HEK293 (cell line): Measurements from ENCODE around the gene CPLANE1.

Experiments used
- CTCF ChIA-PET: fragments of 350-600 bp; formaldehyde crosslinking; extraction: SDS; loops from one replicate; lab custom pipeline; 2021; ENCODE audit warnings: antibody characterized with exemption; lab: Yijun Ruan, JAX
- POLR2A ChIA-PET: fragments of 300-600 bp; formaldehyde crosslinking; extraction: SDS; loops from one replicate; lab custom pipeline; 2020; ENCODE audit warnings: antibody characterized with exemption, inconsistent platforms; lab: Yijun Ruan, JAX
- H3K27ac ChIP-seq: fragments of 200-500 bp; sonication (Bioruptor generic); 2 replicates; pipeline ENCODE4 v1.5.1; 2014; ENCODE audit warnings: low read depth, low read length, control low read depth, inconsistent platforms; ENCODE audit errors: extremely low read depth
- H3K36me3 ChIP-seq, 2 experiments: fragments of 200-500 bp in 1 of 2; sonication (Bioruptor generic) in 1 of 2; 1 replicate in 1 of 2; 2 replicates in 1 of 2; pipeline ENCODE4 v1.5.1; 2014 to 2017; ENCODE audit warnings: inconsistent platforms in 2 of 2, low read length in 2 of 2; ENCODE audit not compliant: control insufficient read depth in 2 of 2, insufficient read depth in 1 of 2
- H3K4me1 ChIP-seq: fragments of 200-500 bp; sonication (Bioruptor generic); 2 replicates; pipeline ENCODE4 v1.5.1; 2014; ENCODE audit warnings: mild to moderate bottlenecking, low read length, inconsistent platforms; ENCODE audit not compliant: control insufficient read depth, insufficient read depth
- H3K4me3 ChIP-seq: 2 replicates; pipeline ENCODE4 v1.5.1; 2011; ENCODE audit warnings: low read depth, mild to moderate bottlenecking, control low read depth, low read length, moderate library complexity
- H3K9me3 ChIP-seq: fragments of 200-500 bp; sonication (Bioruptor generic); 2 replicates; pipeline ENCODE4 v1.5.1; 2014; ENCODE audit warnings: low read depth, low read length, inconsistent platforms; ENCODE audit not compliant: control insufficient read depth, insufficient read depth
- GFI1B ChIP-seq: fragments of 450-650 bp; formaldehyde crosslinking; IDR thresholded peaks from 2 replicates; pipeline ENCODE4 v1.5.1; 2016; ENCODE audit warnings: missing biosample characterization, missing genetic modification characterization
- GLI4 ChIP-seq: fragments of 450-650 bp; formaldehyde crosslinking; IDR thresholded peaks from 2 replicates; pipeline ENCODE4 v1.5.1; 2016; ENCODE audit warnings: missing biosample characterization, missing genetic modification characterization
- HIC1 ChIP-seq: fragments of 450-650 bp; formaldehyde crosslinking; IDR thresholded peaks from 2 replicates; pipeline ENCODE4 v1.5.1; 2016; ENCODE audit warnings: missing biosample characterization, missing genetic modification characterization
- INSM2 ChIP-seq: fragments of 450-650 bp; formaldehyde crosslinking; IDR thresholded peaks from 2 replicates; pipeline ENCODE4 v1.5.1; 2016; ENCODE audit warnings: missing biosample characterization, missing genetic modification characterization
- PRDM2 ChIP-seq: fragments of 450-650 bp; formaldehyde crosslinking; IDR thresholded peaks from 2 replicates; pipeline ENCODE4 v1.5.1; 2016; ENCODE audit warnings: missing biosample characterization, missing genetic modification characterization, borderline replicate concordance
- REPIN1 ChIP-seq: fragments of 450-650 bp; formaldehyde crosslinking; IDR thresholded peaks from 2 replicates; pipeline ENCODE4 v1.5.1; 2017; ENCODE audit warnings: missing biosample characterization, missing genetic modification characterization, low read depth
- SP7 ChIP-seq: fragments of 450-650 bp; formaldehyde crosslinking; IDR thresholded peaks from 2 replicates; pipeline ENCODE4 v1.5.1; 2016; ENCODE audit warnings: missing biosample characterization, missing genetic modification characterization
- TRIM28 ChIP-seq: IDR thresholded peaks from 2 replicates; pipeline ENCODE4 v1.6.1; 2011; ENCODE audit warnings: low read length, control low read depth, borderline replicate concordance
- YY2 ChIP-seq: fragments of 450-650 bp; formaldehyde crosslinking; IDR thresholded peaks from 2 replicates; pipeline ENCODE4 v1.5.1; 2016; ENCODE audit warnings: missing biosample characterization, missing genetic modification characterization
- ZBTB17 ChIP-seq: fragments of 450-650 bp; formaldehyde crosslinking; IDR thresholded peaks from 2 replicates; pipeline ENCODE4 v1.5.1; 2016; ENCODE audit warnings: missing biosample characterization, missing genetic modification characterization
- ZBTB7A ChIP-seq: fragments of 450-650 bp; formaldehyde crosslinking; IDR thresholded peaks from 2 replicates; pipeline ENCODE4 v1.5.1; 2016; ENCODE audit warnings: low read depth, missing biosample characterization, missing genetic modification characterization
- ZEB2 ChIP-seq: fragments of 450-650 bp; formaldehyde crosslinking; IDR thresholded peaks from 2 replicates; pipeline ENCODE4 v1.5.1; 2016; ENCODE audit warnings: missing biosample characterization, missing genetic modification characterization
- ZNF132 ChIP-seq: fragments of 450-650 bp; formaldehyde crosslinking; IDR thresholded peaks from 2 replicates; pipeline ENCODE4 v1.5.1; 2017; ENCODE audit warnings: missing biosample characterization, missing genetic modification characterization, borderline replicate concordance
- ZNF169 ChIP-seq: fragments of 450-650 bp; formaldehyde crosslinking; IDR thresholded peaks from 2 replicates; pipeline ENCODE4 v1.5.1; 2016; ENCODE audit warnings: missing biosample characterization, missing genetic modification characterization
- ZNF184 ChIP-seq: fragments of 450-650 bp; IDR thresholded peaks from 2 replicates; pipeline ENCODE4 v1.5.1; 2018; ENCODE audit warnings: missing biosample characterization, mild to moderate bottlenecking, missing genetic modification characterization
- ZNF292 ChIP-seq: fragments of 450-650 bp; formaldehyde crosslinking; IDR thresholded peaks from 2 replicates; pipeline ENCODE4 v1.5.1; 2016; ENCODE audit warnings: low read depth, missing biosample characterization, missing genetic modification characterization, borderline replicate concordance
- ZNF311 ChIP-seq: fragments of 450-650 bp; formaldehyde crosslinking; IDR thresholded peaks from 2 replicates; pipeline ENCODE4 v1.5.1; 2017; ENCODE audit warnings: missing biosample characterization, missing genetic modification characterization, borderline replicate concordance
- ZNF324 ChIP-seq: fragments of 450-650 bp; formaldehyde crosslinking; IDR thresholded peaks from 2 replicates; pipeline ENCODE4 v1.5.1; 2016; ENCODE audit warnings: missing biosample characterization, missing genetic modification characterization
- ZNF350 ChIP-seq: fragments of 450-650 bp; formaldehyde crosslinking; IDR thresholded peaks from 2 replicates; pipeline ENCODE4 v1.5.0; 2017; ENCODE audit warnings: missing biosample characterization, mild to moderate bottlenecking, missing genetic modification characterization
- ZNF558 ChIP-seq: fragments of 450-650 bp; formaldehyde crosslinking; IDR thresholded peaks from 2 replicates; pipeline ENCODE4 v1.5.1; 2016; ENCODE audit warnings: missing biosample characterization, missing genetic modification characterization
- ZNF596 ChIP-seq: fragments of 450-650 bp; IDR thresholded peaks from 2 replicates; pipeline ENCODE4 v1.5.0; 2018; ENCODE audit warnings: missing biosample characterization, mild to moderate bottlenecking, missing genetic modification characterization, moderate library complexity
- ZNF776 ChIP-seq: fragments of 450-650 bp; formaldehyde crosslinking; IDR thresholded peaks from 2 replicates; pipeline ENCODE4 v1.5.0; 2017; ENCODE audit warnings: missing biosample characterization, missing genetic modification characterization, borderline replicate concordance
- ZSCAN30 ChIP-seq: fragments of 450-650 bp; IDR thresholded peaks from 2 replicates; pipeline ENCODE4 v1.5.1; 2018; ENCODE audit warnings: missing biosample characterization, mild to moderate bottlenecking, missing genetic modification characterization, moderate library complexity
- ZXDB ChIP-seq: fragments of 450-650 bp; formaldehyde crosslinking; IDR thresholded peaks from 2 replicates; pipeline ENCODE4 v1.5.1; 2016; ENCODE audit warnings: missing biosample characterization, missing genetic modification characterization

The CPLANE1 gene

GRCh38 chr5:37165761-37166160 is 83.4 kb downstream of the CPLANE1 start (continued):
- TF ChIP-seq HIC1 (tag by site-specific recombination) (no peak), ZNF350 (tag by site-specific recombination) (no peak), ZNF292 (no peak)

- Histone ChIP-seq H3K27ac (no peak overlapping the region), H3K36me3 (peaks cover 68 to 76% of the 10 kb centered on the region in 2 experiments), H3K4me3 (no peak overlapping the region)
- POLR2A ChIA-PET, result no interaction called here
- TF ChIP-seq REPIN1 (tag by site-specific recombination) (no peak), ZNF132 (tag by site-specific recombination) (no peak), PRDM2 (tag by site-specific recombination) (no peak), INSM2 (tag by site-specific recombination) (no peak), ZNF169 (tag by site-specific recombination) (no peak), ZSCAN30 (no peak), ZEB2 (tag by site-specific recombination) (no peak)
- TF ChIP-seq, all 188 proteins: peak for 0
- CTCF ChIA-PET, result no interaction called here
- Histone ChIP-seq H3K4me1 (no peaks in the 10 kb centered on the region), H3K9me3 (no peaks in the 10 kb centered on the region)
Measured at GRCh38 chr5:37153661-37154060, 95.5 kb downstream of the CPLANE1 start.

GRCh38 chr5:37146896-37147295 is 102.3 kb downstream of the CPLANE1 start:
- H3K36me3 ChIP-seq, result peaks cover 35 to 55% of the 10 kb centered on the region in 2 experiments
- CTCF ChIA-PET, result interaction anchor here (0.6 kb wide), 3 partner anchors 28 to 905 kb away, joined by 3 to 4 read pairs (median 4); partner anchors contain the start of gene NADK2

More at GRCh38 chr5:37146896-37147295, 102.3 kb downstream of the CPLANE1 start:
- POLR2A ChIA-PET, result no interaction called here
- Histone ChIP-seq H3K4me1 (no peaks in the 10 kb centered on the region), H3K9me3 (no peaks in the 10 kb centered on the region), H3K27ac (no peak overlapping the region), H3K4me3 (no peak overlapping the region)
- TF ChIP-seq SP7 (tag by site-specific recombination) (no peak), ZNF184 (tag by site-specific recombination) (no peak), GFI1B (tag by site-specific recombination) (no peak), ZXDB (tag by site-specific recombination) (no peak), ZBTB7A (no peak), ZNF596 (tag by site-specific recombination) (no peak), ZNF776 (tag by site-specific recombination) (no peak), ZNF558 (tag by site-specific recombination) (no peak), GLI4 (no peak), ZNF311 (tag by site-specific recombination) (no peak), YY2 (tag by site-specific recombination) (no peak), TRIM28 (no peak), ZNF324 (tag by site-specific recombination) (no peak), ZBTB17 (no peak)
